Thyroid gland (tissue), 4 donors: ENCODE results near the gene PLEKHH2. TPM values are rescaled to one million over a fixed set of nuclear protein-coding genes. Genes with fewer than 3 reads are reported as not detected.

Experiments
- DNase-seq, 2 donors: peaks; one replicate each; pipeline ENCODE4 v3.0.0-alpha.2; 2019
- H3K27ac ChIP-seq, 3 donors: fragments of 200-600 bp; sonication (generic); 1 replicate in 2 of 3; 2 replicates in 1 of 3; pipeline ENCODE4 v1.5.1; 2016 to 2019; ENCODE audit warnings: mild to moderate bottlenecking in 1 of 3, moderate library complexity in 1 of 3
- H3K27me3 ChIP-seq: fragments of 200-600 bp; sonication (generic); one replicate; pipeline ENCODE4 v1.5.1; 2019
- H3K36me3 ChIP-seq, 2 donors: fragments of 200-600 bp; sonication (generic); one replicate each; pipeline ENCODE4 v1.5.1; 2016 to 2019
- H3K4me1 ChIP-seq, 2 donors: fragments of 200-600 bp; sonication (generic); one replicate each; pipeline ENCODE4 v1.5.1; 2017 to 2019
- H3K4me3 ChIP-seq, 3 donors: fragments of 200-600 bp; sonication (generic); replicated peaks in 1 of 3; 1 replicate in 2 of 3; 2 replicates in 1 of 3; pipeline ENCODE4 v1.5.1; 2016; ENCODE audit warnings: mild to moderate bottlenecking in 1 of 3
- H3K9me3 ChIP-seq: fragments of 200-600 bp; sonication (generic); one replicate; pipeline ENCODE4 v1.5.1; 2017
- CTCF ChIP-seq, 6 experiments: fragments of 200-600 bp in 3 of 6; fragments of 450-650 bp in 3 of 6; sonication (generic) in 3 of 6; IDR thresholded peaks; one replicate each; pipeline ENCODE4 v1.5.1; 2016 to 2019; ENCODE audit warnings: antibody characterized with exemption in 6 of 6, mild to moderate bottlenecking in 2 of 6, inconsistent platforms in 1 of 6, moderate library complexity in 1 of 6
- POLR2A ChIP-seq, 2 donors: fragments of 450-650 bp; IDR thresholded peaks; one replicate each; pipeline ENCODE4 v1.6.1; 2017; ENCODE audit warnings: antibody characterized with exemption in 2 of 2, mild to moderate bottlenecking in 2 of 2, moderate library complexity in 1 of 2
- WGBS, 2 donors: methylation state at CpG; one replicate each; pipeline ENCODE4 v1.1.5; 2017; 5-methylcytosine and 5-hydroxymethylcytosine counted together
- intact Hi-C: fragments of 100-400 bp; cut with DNase I; formaldehyde crosslinking; loops from one replicate; pipeline ENCODE4 v1.15.1; 2023
- total RNA-seq, 4 donors: library from RNA; depleted of rRNA; stranded (reverse); fragments of >200 nt; gene quantifications; one replicate each; pipeline ENCODE4 v1.2.3, GENCODE V29; 2016

The PLEKHH2 gene
- total RNA-seq, 4 donors from 2014 or later = 15.3 to 29.8 (median 22.4) TPM

- Histone ChIP-seq H3K27ac (no peak overlapping the region), H3K4me1 (no peaks in the 10 kb centered on the region), H3K36me3 (no peaks in the 10 kb centered on the region), H3K9me3 (no peaks in the 10 kb centered on the region), H3K27me3 (no peaks in the 10 kb centered on the region), H3K4me3 (no peak overlapping the region)
- intact Hi-C loops = no loop called here
- 80 to 86% methylated on average over 3 of the region's 3 CpGs for WGBS, 2 donors
- TF ChIP-seq CTCF (IDR thresholded peaks at IDR 0.05) (no peak), POLR2A (IDR thresholded peaks at IDR 0.05) (no peak)
- no peak for DNase-seq
Observed at GRCh38 chr2:43699761-43700160, 62.7 kb downstream of the PLEKHH2 start.

- TF ChIP-seq CTCF (IDR thresholded peaks at IDR 0.05) (no peak), POLR2A (IDR thresholded peaks at IDR 0.05) (no peak)
- intact Hi-C loops = no loop called here
- Histone ChIP-seq H3K27ac (no peak overlapping the region), H3K36me3 (no peaks in the 10 kb centered on the region), H3K4me3 (no peak overlapping the region), H3K9me3 (no peaks in the 10 kb centered on the region), H3K4me1 (no peaks in the 10 kb centered on the region), H3K27me3 (no peaks in the 10 kb centered on the region)
- DNase-seq = no peak
Observed at GRCh38 chr2:43701111-43701510, 64.1 kb downstream of the PLEKHH2 start.

GRCh38 chr2:43707255-43708015 lies 70.4 kb downstream of the PLEKHH2 start:
- intact Hi-C loops = no loop called here
- H3K36me3 ChIP-seq = no peaks in the 10 kb centered on the region
- no peak for TF ChIP-seq CTCF (IDR thresholded peaks at IDR 0.05)
- TF ChIP-seq POLR2A (IDR thresholded peaks at IDR 0.05) = no peak
- WGBS, 2 donors = 71 to 72% methylated on average over 7 of the region's 7 CpGs
- no peak overlapping the region for H3K27ac ChIP-seq
- no peak overlapping the region for H3K4me3 ChIP-seq
- no peaks in the 10 kb centered on the region for H3K27me3 ChIP-seq
- H3K4me1 ChIP-seq = no peaks in the 10 kb centered on the region
- DNase-seq = peak; percentile 3 to 5
- H3K9me3 ChIP-seq = no peaks in the 10 kb centered on the region

GRCh38 chr2:43708178-43708577 lies 71.1 kb downstream of the PLEKHH2 start:
- no peak for TF ChIP-seq POLR2A (IDR thresholded peaks at IDR 0.05)
- no peak for TF ChIP-seq CTCF (IDR thresholded peaks at IDR 0.05)
- H3K36me3 ChIP-seq = no peaks in the 10 kb centered on the region
- H3K27me3 ChIP-seq = no peaks in the 10 kb centered on the region
- H3K9me3 ChIP-seq = no peaks in the 10 kb centered on the region
- no peak overlapping the region for H3K27ac ChIP-seq
- no peaks in the 10 kb centered on the region for H3K4me1 ChIP-seq
- H3K4me3 ChIP-seq = no peak overlapping the region
- DNase-seq = no peak
- intact Hi-C loops = no loop called here
- WGBS, 2 donors = 82 to 92% methylated on average over 6 of the region's 6 CpGs

GRCh38 chr2:43708891-43709290 lies 71.8 kb downstream of the PLEKHH2 start:
- intact Hi-C loops = no loop called here
- DNase-seq = no peak
- Histone ChIP-seq H3K4me1 (no peaks in the 10 kb centered on the region), H3K27me3 (no peaks in the 10 kb centered on the region), H3K36me3 (no peaks in the 10 kb centered on the region), H3K4me3 (no peak overlapping the region), H3K9me3 (no peaks in the 10 kb centered on the region), H3K27ac (no peak overlapping the region)
- no peak for TF ChIP-seq POLR2A (IDR thresholded peaks at IDR 0.05)
- no peak for TF ChIP-seq CTCF (IDR thresholded peaks at IDR 0.05)
